Left lung (tissue), 10 donors: ENCODE results near the gene PTPN3. TPM values are rescaled to one million over a fixed set of nuclear protein-coding genes. Genes with fewer than 3 reads are reported as not detected.

Experiments used
- ATAC-seq: fragments of 200-7000 bp; cut with Tn5 transposase; one replicate; pipeline ENCODE4 v1.9.1; 2020; ENCODE audit warnings: moderate library complexity
- DNase-seq, 4 donors: peaks; one replicate each; pipeline ENCODE4 v3.0.0-alpha.2; 2013 to 2020
- H3K27ac ChIP-seq, 2 donors: fragments of 200-600 bp; sonication (generic) in 1 of 2; one replicate each; pipeline versions ENCODE4 v1.5.0 to v1.8.0; 2020 to 2021
- H3K27me3 ChIP-seq, 2 donors: fragments of 200-600 bp; sonication (generic) in 1 of 2; one replicate each; pipeline versions ENCODE4 v1.5.0 to v1.8.0; 2020 to 2021
- H3K36me3 ChIP-seq, 2 donors: fragments of 200-600 bp; sonication (generic) in 1 of 2; one replicate each; pipeline versions ENCODE4 v1.5.0 to v1.8.0; 2020 to 2021
- H3K4me1 ChIP-seq, 2 donors: fragments of 200-600 bp; one replicate each; pipeline ENCODE4 v1.8.0; 2021
- H3K4me3 ChIP-seq, 2 donors: fragments of 200-600 bp; sonication (generic) in 1 of 2; one replicate each; pipeline versions ENCODE4 v1.5.0 to v1.8.0; 2020 to 2021; ENCODE audit warnings: mild to moderate bottlenecking in 1 of 2
- H3K9me3 ChIP-seq, 2 donors: fragments of 200-600 bp; sonication (generic) in 1 of 2; one replicate each; pipeline versions ENCODE4 v1.5.0 to v1.8.0; 2020 to 2021
- CTCF ChIP-seq, 2 donors: fragments of 200-600 bp; sonication (generic) in 1 of 2; IDR thresholded peaks; one replicate each; pipeline versions ENCODE4 v1.5.0 to v1.8.0; 2021; ENCODE audit warnings: antibody characterized with exemption in 2 of 2
- intact Hi-C, 2 donors: fragments of 100-400 bp; cut with DNase I; formaldehyde crosslinking; loops; one replicate each; pipeline versions ENCODE4 v1.11.2 to v1.14.2; 2022
- polyA plus RNA-seq, 6 donors: library from polyadenylated mRNA; unstranded; fragments of 120-200 nt; gene quantifications; one replicate each; pipeline ENCODE4 v1.2.1, GENCODE V29; 2013; ENCODE audit not compliant: insufficient read length in 6 of 6
- total RNA-seq, 2 donors: library from RNA; stranded (reverse); fragmentation: NEBNext Ultra II Directional; extraction: Animal tissue kit (Norgen Biotek cat#: 25700); gene quantifications; one replicate each; pipeline ENCODE4 v1.2.1, GENCODE V29; 2021
- donor health status: DM: no; HTN: yes; CAD: no.
- donor health status: DM: no; HTN: no; CAD: no.

The PTPN3 gene
- total and polyA plus RNA-seq, 8 donors, result 7.7 to 16.6 (median 15.7) TPM

- intact Hi-C loops, result no loop called here
- no peak for TF ChIP-seq CTCF (IDR thresholded peaks at IDR 0.05)
Observed at GRCh38 chr9:109336409-109336808, 161.7 kb downstream of the PTPN3 start.

GRCh38 chr9:109335929-109336328, 162.2 kb downstream of the PTPN3 start:
- DNase-seq (no peak), ATAC-seq (no peak)
- Histone ChIP-seq H3K27me3 (no peaks in the 10 kb centered on the region), H3K4me1 (no peaks in the 10 kb centered on the region), H3K27ac (no peak overlapping the region), H3K36me3 (no peaks in the 10 kb centered on the region), H3K4me3 (no peak overlapping the region), H3K9me3 (no peaks in the 10 kb centered on the region)
- TF ChIP-seq CTCF (IDR thresholded peaks at IDR 0.05), result no peak
- intact Hi-C loops, result no loop called here

More at GRCh38 chr9:109336409-109336808, 161.7 kb downstream of the PTPN3 start:
- no peaks in the 10 kb centered on the region for H3K4me1 ChIP-seq
- DNase-seq (no peak), ATAC-seq (no peak)
- H3K4me3 ChIP-seq, result no peak overlapping the region
- H3K27me3 ChIP-seq, result no peaks in the 10 kb centered on the region
- H3K9me3 ChIP-seq, result no peaks in the 10 kb centered on the region
- no peaks in the 10 kb centered on the region for H3K36me3 ChIP-seq
- no peak overlapping the region for H3K27ac ChIP-seq

GRCh38 chr9:109335121-109335520, 163.0 kb downstream of the PTPN3 start:
- TF ChIP-seq CTCF (IDR thresholded peaks at IDR 0.05), result no peak
- intact Hi-C loops, result no loop called here
- no peaks in the 10 kb centered on the region for H3K9me3 ChIP-seq
- H3K4me3 ChIP-seq, result no peak overlapping the region
- peaks cover 0 to 1% of the 10 kb centered on the region in 2 donors for H3K4me1 ChIP-seq
- DNase-seq (no peak), ATAC-seq (no peak)
- no peak overlapping the region for H3K27ac ChIP-seq
- no peaks in the 10 kb centered on the region for H3K27me3 ChIP-seq
- no peaks in the 10 kb centered on the region for H3K36me3 ChIP-seq

- H3K36me3 ChIP-seq, result no peaks in the 10 kb centered on the region
- peak in 3 of 4 donors; percentile 83 to 88 (median 86) for DNase-seq
- H3K9me3 ChIP-seq, result no peaks in the 10 kb centered on the region
- peak overlapping the region; percentile 28 to 30 for H3K27ac ChIP-seq
- peaks cover 0 to 17% of the 10 kb centered on the region in 2 donors for H3K27me3 ChIP-seq
- H3K4me1 ChIP-seq, result peaks cover 0 to 17% of the 10 kb centered on the region in 2 donors
- H3K4me3 ChIP-seq, result no peak overlapping the region
- intact Hi-C loops, result no loop called here
- peak; percentile 82 for ATAC-seq
- TF ChIP-seq CTCF (IDR thresholded peaks at IDR 0.05), result no peak
Observed at GRCh38 chr9:109331353-109331752, 166.8 kb downstream of the PTPN3 start.

GRCh38 chr9:109329638-109330258, 168.4 kb downstream of the PTPN3 start:
- Histone ChIP-seq H3K27ac (peak overlapping the region; percentile 42 to 53), H3K36me3 (no peaks in the 10 kb centered on the region), H3K27me3 (peaks cover 0 to 17% of the 10 kb centered on the region in 2 donors), H3K4me1 (peaks cover 0 to 17% of the 10 kb centered on the region in 2 donors), H3K9me3 (no peaks in the 10 kb centered on the region), H3K4me3 (no peak overlapping the region)
- ATAC-seq (peak; percentile 68), DNase-seq (peak in 1 of 4 donors; percentile 55)
- intact Hi-C loops, result no loop called here
- no peak for TF ChIP-seq CTCF (IDR thresholded peaks at IDR 0.05)
